Peyer's patch (tissue), 4 donors: ENCODE results near the gene ATP6V0E2. TPM values are rescaled to one million over a fixed set of nuclear protein-coding genes. Genes with fewer than 3 reads are reported as not detected.
A peak's percentile ranks its signal among the peaks of the same experiment; 100 is the strongest.
"Not testable (repeated sequence)": the region's sequence is repeated elsewhere in the genome, so short reads cannot be mapped to it uniquely, and the experiment has no call there.

ENCODE experiments used
- DNase-seq, 3 donors: peaks; one replicate each; pipeline ENCODE4 v3.0.0-alpha.2; 2017 to 2019
- H3K27ac ChIP-seq, 4 donors: fragments of 200-600 bp; sonication (generic); one replicate each; pipeline ENCODE4 v1.5.1; 2016 to 2019
- H3K27me3 ChIP-seq, 2 donors: fragments of 200-600 bp; sonication (generic); one replicate each; pipeline ENCODE4 v1.5.1; 2019
- H3K36me3 ChIP-seq, 3 donors: fragments of 200-600 bp; sonication (generic); one replicate each; pipeline ENCODE4 v1.5.1; 2016 to 2019
- H3K4me1 ChIP-seq, 4 donors: fragments of 200-600 bp; sonication (generic); one replicate each; pipeline ENCODE4 v1.5.1; 2016 to 2019
- H3K4me3 ChIP-seq, 4 donors: fragments of 200-600 bp; sonication (generic); 1 replicate in 3 of 4; 2 replicates in 1 of 4; pipeline ENCODE4 v1.5.1; 2016 to 2019; ENCODE audit warnings: mild to moderate bottlenecking in 1 of 4
- H3K9me3 ChIP-seq, 4 donors: fragments of 200-600 bp; sonication (generic); one replicate each; pipeline ENCODE4 v1.5.1; 2016 to 2019; ENCODE audit warnings: mild to moderate bottlenecking in 1 of 4
- CTCF ChIP-seq, 6 experiments: fragments of 450-650 bp in 4 of 6; fragments of 200-600 bp in 2 of 6; sonication (generic) in 1 of 6; IDR thresholded peaks; one replicate each; pipeline ENCODE4 v1.5.1; 2017 to 2019; ENCODE audit warnings: antibody characterized with exemption in 6 of 6, mild to moderate bottlenecking in 3 of 6, moderate library complexity in 1 of 6
- POLR2A ChIP-seq, 2 donors: fragments of 450-650 bp; IDR thresholded peaks; one replicate each; pipeline ENCODE4 v1.5.1; 2017; ENCODE audit warnings: antibody characterized with exemption in 2 of 2, mild to moderate bottlenecking in 2 of 2, moderate library complexity in 2 of 2
- total RNA-seq, 4 donors: library from RNA; depleted of rRNA; stranded (reverse); fragments of >200 nt; gene quantifications; one replicate each; pipeline ENCODE4 v1.1.0, GENCODE V29; 2016

ATP6V0E2 gene
- total RNA-seq, 4 donors from 2014 or later: 7.6 to 17.8 (median 11.1) TPM

GRCh38 chr7:149885191-149886017, 11.6 kb downstream of the ATP6V0E2 start:
- TF ChIP-seq POLR2A (IDR thresholded peaks at IDR 0.05) (no peak), CTCF (IDR thresholded peaks at IDR 0.05) (no peak)
- no peak overlapping the region for H3K27ac ChIP-seq
- H3K27me3 ChIP-seq: no peaks in the 10 kb centered on the region

GRCh38 chr7:149886018-149886415, 12.2 kb downstream of the ATP6V0E2 start:
- no peak for TF ChIP-seq POLR2A (IDR thresholded peaks at IDR 0.05)
- no peak for TF ChIP-seq CTCF (IDR thresholded peaks at IDR 0.05)

More at GRCh38 chr7:149885191-149886017, 11.6 kb downstream of the ATP6V0E2 start:
- Histone ChIP-seq H3K4me3 (no peak overlapping the region), H3K4me1 (no peaks in the 10 kb centered on the region), H3K9me3 (no peaks in the 10 kb centered on the region), H3K36me3 (no peaks in the 10 kb centered on the region)
- DNase-seq: peak in 1 of 3 donors; percentile 30

GRCh38 chr7:149887311-149887710, 13.5 kb downstream of the ATP6V0E2 start:
- Histone ChIP-seq H3K27ac (no peak overlapping the region), H3K4me1 (no peaks in the 10 kb centered on the region), H3K4me3 (no peak overlapping the region), H3K27me3 (no peaks in the 10 kb centered on the region), H3K9me3 (no peaks in the 10 kb centered on the region), H3K36me3 (no peaks in the 10 kb centered on the region)
- no peak for DNase-seq
- TF ChIP-seq CTCF (IDR thresholded peaks at IDR 0.05) (no peak), POLR2A (IDR thresholded peaks at IDR 0.05) (no peak)

More at GRCh38 chr7:149886018-149886415, 12.2 kb downstream of the ATP6V0E2 start:
- no peaks in the 10 kb centered on the region for H3K4me1 ChIP-seq
- H3K36me3 ChIP-seq: no peaks in the 10 kb centered on the region
- DNase-seq: no peak
- no peaks in the 10 kb centered on the region for H3K27me3 ChIP-seq
- H3K9me3 ChIP-seq: no peaks in the 10 kb centered on the region
- no peak overlapping the region for H3K27ac ChIP-seq
- H3K4me3 ChIP-seq: no peak overlapping the region

DNA sequence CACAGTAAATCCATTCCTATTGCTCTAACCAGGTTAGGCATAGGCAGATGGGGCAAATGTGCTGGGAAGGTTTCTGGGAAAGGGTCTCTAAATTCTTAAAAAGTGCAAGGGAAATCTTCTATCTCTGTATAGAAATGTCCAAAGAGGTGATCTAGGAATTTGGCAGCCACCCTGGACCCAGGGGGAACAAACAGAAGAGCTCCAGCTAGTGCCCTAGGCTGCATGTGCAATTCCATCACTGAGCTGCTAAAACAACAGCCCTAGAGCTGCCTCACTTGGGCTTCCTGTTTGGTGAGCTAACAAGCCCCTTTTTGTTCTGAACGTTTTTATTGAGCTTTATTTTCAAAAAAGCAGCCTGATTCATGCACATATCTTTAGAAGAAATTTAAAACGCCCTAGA, 16.9 kb downstream of the ATP6V0E2 start:
- H3K9me3 ChIP-seq, H3K27ac ChIP-seq, H3K27me3 ChIP-seq, H3K4me3 ChIP-seq, H3K36me3 ChIP-seq, DNase-seq, H3K4me1 ChIP-seq: not testable (repeated sequence)

- not testable (repeated sequence) for H3K27ac ChIP-seq, H3K27me3 ChIP-seq, H3K4me1 ChIP-seq, H3K36me3 ChIP-seq, H3K4me3 ChIP-seq, DNase-seq, H3K9me3 ChIP-seq
Measured at GRCh38 chr7:149894957-149895356, 21.2 kb downstream of the ATP6V0E2 start.

- H3K4me1 ChIP-seq, H3K36me3 ChIP-seq, DNase-seq, H3K27ac ChIP-seq, H3K27me3 ChIP-seq, H3K9me3 ChIP-seq, H3K4me3 ChIP-seq: not testable (repeated sequence)
Measured at GRCh38 chr7:149907776-149908376, 34.1 kb downstream of the ATP6V0E2 start.

- not testable (repeated sequence) for H3K27ac ChIP-seq, H3K4me3 ChIP-seq, H3K9me3 ChIP-seq, H3K36me3 ChIP-seq, H3K27me3 ChIP-seq, H3K4me1 ChIP-seq, DNase-seq
Measured at GRCh38 chr7:149910219-149910618, 36.5 kb downstream of the ATP6V0E2 start.

- H3K4me3 ChIP-seq, H3K36me3 ChIP-seq, H3K27me3 ChIP-seq, DNase-seq, H3K4me1 ChIP-seq, H3K9me3 ChIP-seq, H3K27ac ChIP-seq: not testable (repeated sequence)
Measured at GRCh38 chr7:149912126-149912525, 38.4 kb downstream of the ATP6V0E2 start.

GRCh38 chr7:149926414-149926813, 52.6 kb downstream of the ATP6V0E2 start:
- H3K27me3 ChIP-seq, H3K27ac ChIP-seq, DNase-seq, H3K9me3 ChIP-seq, H3K4me3 ChIP-seq, H3K36me3 ChIP-seq, H3K4me1 ChIP-seq: not testable (repeated sequence)
